ENCODE data around the gene PTGES3. TPM values are rescaled to one million over a fixed set of nuclear protein-coding genes. Genes with fewer than 3 reads are reported as not detected.

Gene PTGES3
- total and polyA plus RNA-seq, 2 of the 8 experiments (the other 6 are each of a cell fraction or from before 2014, with no cell fraction given) = 111 to 464 TPM

DNA sequence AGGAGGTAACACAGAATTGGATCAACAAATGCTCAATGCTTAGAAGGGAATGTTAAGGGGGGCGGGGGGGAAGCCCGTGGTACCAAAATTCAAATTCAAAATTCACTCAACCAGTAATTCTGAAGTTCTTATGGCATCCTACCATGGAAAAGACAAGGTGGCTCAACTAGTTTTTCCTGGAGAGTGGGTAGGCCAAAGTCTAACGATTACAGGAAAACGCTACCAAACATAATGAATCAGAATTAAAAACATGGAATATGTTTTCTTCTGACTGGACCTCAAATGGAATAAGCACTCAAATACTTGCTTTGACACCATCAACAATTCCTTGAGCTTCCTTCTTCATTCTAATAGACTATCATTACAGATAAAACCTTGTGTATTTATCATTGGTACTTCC is 34.7 kb upstream of the PTGES3 start (continued):
- TF ChIP-seq, protein P1, sequence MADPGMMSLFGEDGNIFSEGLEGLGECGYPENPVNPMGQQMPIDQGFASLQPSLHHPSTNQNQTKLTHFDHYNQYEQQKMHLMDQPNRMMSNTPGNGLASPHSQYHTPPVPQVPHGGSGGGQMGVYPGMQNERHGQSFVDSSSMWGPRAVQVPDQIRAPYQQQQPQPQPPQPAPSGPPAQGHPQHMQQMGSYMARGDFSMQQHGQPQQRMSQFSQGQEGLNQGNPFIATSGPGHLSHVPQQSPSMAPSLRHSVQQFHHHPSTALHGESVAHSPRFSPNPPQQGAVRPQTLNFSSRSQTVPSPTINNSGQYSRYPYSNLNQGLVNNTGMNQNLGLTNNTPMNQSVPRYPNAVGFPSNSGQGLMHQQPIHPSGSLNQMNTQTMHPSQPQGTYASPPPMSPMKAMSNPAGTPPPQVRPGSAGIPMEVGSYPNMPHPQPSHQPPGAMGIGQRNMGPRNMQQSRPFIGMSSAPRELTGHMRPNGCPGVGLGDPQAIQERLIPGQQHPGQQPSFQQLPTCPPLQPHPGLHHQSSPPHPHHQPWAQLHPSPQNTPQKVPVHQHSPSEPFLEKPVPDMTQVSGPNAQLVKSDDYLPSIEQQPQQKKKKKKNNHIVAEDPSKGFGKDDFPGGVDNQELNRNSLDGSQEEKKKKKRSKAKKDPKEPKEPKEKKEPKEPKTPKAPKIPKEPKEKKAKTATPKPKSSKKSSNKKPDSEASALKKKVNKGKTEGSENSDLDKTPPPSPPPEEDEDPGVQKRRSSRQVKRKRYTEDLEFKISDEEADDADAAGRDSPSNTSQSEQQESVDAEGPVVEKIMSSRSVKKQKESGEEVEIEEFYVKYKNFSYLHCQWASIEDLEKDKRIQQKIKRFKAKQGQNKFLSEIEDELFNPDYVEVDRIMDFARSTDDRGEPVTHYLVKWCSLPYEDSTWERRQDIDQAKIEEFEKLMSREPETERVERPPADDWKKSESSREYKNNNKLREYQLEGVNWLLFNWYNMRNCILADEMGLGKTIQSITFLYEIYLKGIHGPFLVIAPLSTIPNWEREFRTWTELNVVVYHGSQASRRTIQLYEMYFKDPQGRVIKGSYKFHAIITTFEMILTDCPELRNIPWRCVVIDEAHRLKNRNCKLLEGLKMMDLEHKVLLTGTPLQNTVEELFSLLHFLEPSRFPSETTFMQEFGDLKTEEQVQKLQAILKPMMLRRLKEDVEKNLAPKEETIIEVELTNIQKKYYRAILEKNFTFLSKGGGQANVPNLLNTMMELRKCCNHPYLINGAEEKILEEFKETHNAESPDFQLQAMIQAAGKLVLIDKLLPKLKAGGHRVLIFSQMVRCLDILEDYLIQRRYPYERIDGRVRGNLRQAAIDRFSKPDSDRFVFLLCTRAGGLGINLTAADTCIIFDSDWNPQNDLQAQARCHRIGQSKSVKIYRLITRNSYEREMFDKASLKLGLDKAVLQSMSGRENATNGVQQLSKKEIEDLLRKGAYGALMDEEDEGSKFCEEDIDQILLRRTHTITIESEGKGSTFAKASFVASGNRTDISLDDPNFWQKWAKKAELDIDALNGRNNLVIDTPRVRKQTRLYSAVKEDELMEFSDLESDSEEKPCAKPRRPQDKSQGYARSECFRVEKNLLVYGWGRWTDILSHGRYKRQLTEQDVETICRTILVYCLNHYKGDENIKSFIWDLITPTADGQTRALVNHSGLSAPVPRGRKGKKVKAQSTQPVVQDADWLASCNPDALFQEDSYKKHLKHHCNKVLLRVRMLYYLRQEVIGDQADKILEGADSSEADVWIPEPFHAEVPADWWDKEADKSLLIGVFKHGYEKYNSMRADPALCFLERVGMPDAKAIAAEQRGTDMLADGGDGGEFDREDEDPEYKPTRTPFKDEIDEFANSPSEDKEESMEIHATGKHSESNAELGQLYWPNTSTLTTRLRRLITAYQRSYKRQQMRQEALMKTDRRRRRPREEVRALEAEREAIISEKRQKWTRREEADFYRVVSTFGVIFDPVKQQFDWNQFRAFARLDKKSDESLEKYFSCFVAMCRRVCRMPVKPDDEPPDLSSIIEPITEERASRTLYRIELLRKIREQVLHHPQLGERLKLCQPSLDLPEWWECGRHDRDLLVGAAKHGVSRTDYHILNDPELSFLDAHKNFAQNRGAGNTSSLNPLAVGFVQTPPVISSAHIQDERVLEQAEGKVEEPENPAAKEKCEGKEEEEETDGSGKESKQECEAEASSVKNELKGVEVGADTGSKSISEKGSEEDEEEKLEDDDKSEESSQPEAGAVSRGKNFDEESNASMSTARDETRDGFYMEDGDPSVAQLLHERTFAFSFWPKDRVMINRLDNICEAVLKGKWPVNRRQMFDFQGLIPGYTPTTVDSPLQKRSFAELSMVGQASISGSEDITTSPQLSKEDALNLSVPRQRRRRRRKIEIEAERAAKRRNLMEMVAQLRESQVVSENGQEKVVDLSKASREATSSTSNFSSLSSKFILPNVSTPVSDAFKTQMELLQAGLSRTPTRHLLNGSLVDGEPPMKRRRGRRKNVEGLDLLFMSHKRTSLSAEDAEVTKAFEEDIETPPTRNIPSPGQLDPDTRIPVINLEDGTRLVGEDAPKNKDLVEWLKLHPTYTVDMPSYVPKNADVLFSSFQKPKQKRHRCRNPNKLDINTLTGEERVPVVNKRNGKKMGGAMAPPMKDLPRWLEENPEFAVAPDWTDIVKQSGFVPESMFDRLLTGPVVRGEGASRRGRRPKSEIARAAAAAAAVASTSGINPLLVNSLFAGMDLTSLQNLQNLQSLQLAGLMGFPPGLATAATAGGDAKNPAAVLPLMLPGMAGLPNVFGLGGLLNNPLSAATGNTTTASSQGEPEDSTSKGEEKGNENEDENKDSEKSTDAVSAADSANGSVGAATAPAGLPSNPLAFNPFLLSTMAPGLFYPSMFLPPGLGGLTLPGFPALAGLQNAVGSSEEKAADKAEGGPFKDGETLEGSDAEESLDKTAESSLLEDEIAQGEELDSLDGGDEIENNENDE (IDR thresholded peaks at IDR 0.05; ENCODE audit: insufficient replicate concordance, low read length) = no peak
- TF ChIP-seq TCF12 (IDR thresholded peaks at IDR 0.05; ENCODE audit: low read depth, low read length) = no peak
- no peak for TF ChIP-seq RXRA (IDR thresholded peaks at IDR 0.05; ENCODE audit: insufficient read depth, low read depth, low read length)
- no peak for TF ChIP-seq RNF2 (IDR thresholded peaks at IDR 0.05; ENCODE audit: borderline replicate concordance, low read depth, low read length, missing control alignments, poor library complexity, severe bottlenecking)
- TF ChIP-seq TAF1 (IDR thresholded peaks at IDR 0.05; ENCODE audit: low read depth, low read length) = no peak
- no peak for TF ChIP-seq BRCA1 (IDR thresholded peaks at IDR 0.05; ENCODE audit: low read depth, low read length)
